ENCODE data around the gene GJA4. TPM values are rescaled to one million over a fixed set of nuclear protein-coding genes. Genes with fewer than 3 reads are reported as not detected.

The GJA4 gene
- total and polyA plus RNA-seq, 2 donors (not counting 1 experiment from before 2014, with no cell fraction given): not detected

DNA sequence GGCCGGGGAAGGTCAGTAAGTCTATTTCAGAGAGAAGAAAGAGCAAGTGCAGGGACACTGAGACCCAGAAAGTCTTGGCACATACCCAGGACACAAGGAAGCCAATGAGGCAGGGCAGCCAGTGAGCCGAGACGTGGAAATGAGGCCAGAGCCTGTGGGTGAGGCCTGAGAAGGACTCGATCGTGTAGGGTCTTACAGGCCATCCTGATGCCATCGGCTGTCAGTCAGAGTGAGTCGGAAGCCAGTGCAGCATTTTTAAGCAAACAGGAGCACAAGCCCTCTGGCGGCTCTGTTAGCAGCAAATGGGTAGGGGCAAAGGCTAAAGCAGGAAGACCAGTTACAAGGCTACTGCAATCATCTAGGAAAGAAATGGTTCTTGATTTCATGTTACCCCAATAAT, 17.8 kb upstream of the GJA4 start:
- no peaks in the 10 kb centered on the region for H3K9me3 Mint-ChIP-seq (ENCODE audit: insufficient read depth)
- Histone ChIP-seq H4K20me1 (ENCODE audit: control insufficient read depth, insufficient read depth, low read length, poor library complexity, severe bottlenecking) (no peaks in the 10 kb centered on the region), H3K4me1 (ENCODE audit: control insufficient read depth in 2 of 2, insufficient read depth in 2 of 2, low read length in 2 of 2) (no peaks in the 10 kb centered on the region), H3K27ac (ENCODE audit: low read length in 2 of 2) (no peak overlapping the region), H2AFZ (ENCODE audit: insufficient read depth, low read depth, low read length, poor library complexity, severe bottlenecking) (no peak overlapping the region), H3K9me3 (ENCODE audit: control extremely low read depth in 1 of 3, control insufficient read depth in 2 of 3, insufficient read depth in 1 of 3, low read length in 2 of 3) (no peaks in the 10 kb centered on the region), H3K79me2 (ENCODE audit: control insufficient read depth, insufficient read depth, low read length) (no peaks in the 10 kb centered on the region), H3K27me3 (replicated peaks in 1 of 4; ENCODE audit: control extremely low read depth in 1 of 4, control insufficient read depth in 3 of 4, insufficient read depth in 4 of 4, low read length in 3 of 4) (peaks cover 0 to 5% (median 0%) of the 10 kb centered on the region in 4 experiments), H3K4me2 (replicated peaks; ENCODE audit: low read depth, low read length, poor library complexity, severe bottlenecking) (no peak overlapping the region), H3K36me3 (replicated peaks in 1 of 2; ENCODE audit: control extremely low read depth in 1 of 2, control insufficient read depth in 1 of 2, extremely low read depth in 1 of 2, insufficient read depth in 2 of 2, low read length in 1 of 2) (no peaks in the 10 kb centered on the region), H3K4me3 (ENCODE audit: control extremely low read depth in 1 of 5, extremely low read depth in 1 of 5, insufficient read depth in 1 of 5, low read depth in 2 of 5, low read length in 4 of 5) (no peak overlapping the region), H3K9ac (ENCODE audit: low read length) (no peak overlapping the region)
- no peak overlapping the region for H3K27ac Mint-ChIP-seq
- H3K27me3 Mint-ChIP-seq: peaks cover 28% of the 10 kb centered on the region
- CTCF ChIA-PET: no interaction called here
- DNase-seq (no peak), ATAC-seq (ENCODE audit: low read depth) (no peak)
- WGBS (ENCODE audit: insufficient coverage): 91% methylated on average over 8 of the region's 8 CpGs
- H3K4me1 Mint-ChIP-seq: no peaks in the 10 kb centered on the region
- intact Hi-C loops (cut with micrococcal nuclease): no loop called here
- POLR2A ChIA-PET: no interaction called here
- no peak overlapping the region for H3K4me3 Mint-ChIP-seq
- no peak for TF ChIP-seq CTCF (IDR thresholded peaks at IDR 0.05)
- no peak for TF ChIP-seq EZH2 (IDR thresholded peaks at IDR 0.05; ENCODE audit: borderline replicate concordance, insufficient read depth, low read depth, low read length, poor library complexity, severe bottlenecking)

- intact Hi-C loops (cut with micrococcal nuclease): no loop called here
- H3K9me3 ChIP-seq (ENCODE audit: control extremely low read depth in 1 of 3, control insufficient read depth in 2 of 3, insufficient read depth in 1 of 3, low read length in 2 of 3): no peaks in the 10 kb centered on the region
- Mint-ChIP-seq H3K9me3 (ENCODE audit: insufficient read depth) (no peaks in the 10 kb centered on the region), H3K4me1 (peaks cover 4% of the 10 kb centered on the region), H3K27ac (no peak overlapping the region), H3K4me3 (no peak overlapping the region), H3K27me3 (peaks cover 36% of the 10 kb centered on the region)
- no peaks in the 10 kb centered on the region for H4K20me1 ChIP-seq (ENCODE audit: control insufficient read depth, insufficient read depth, low read length, poor library complexity, severe bottlenecking)
- ChIA-PET POLR2A (no interaction called here), CTCF (no interaction called here)
- peaks cover 0 to 19% (median 6%) of the 10 kb centered on the region in 4 experiments for H3K27me3 ChIP-seq (replicated peaks in 1 of 4; ENCODE audit: control extremely low read depth in 1 of 4, control insufficient read depth in 3 of 4, insufficient read depth in 4 of 4, low read length in 3 of 4)
- no peaks in the 10 kb centered on the region for H3K79me2 ChIP-seq (ENCODE audit: control insufficient read depth, insufficient read depth, low read length)
- no peaks in the 10 kb centered on the region for H3K36me3 ChIP-seq (replicated peaks in 1 of 2; ENCODE audit: control extremely low read depth in 1 of 2, control insufficient read depth in 1 of 2, extremely low read depth in 1 of 2, insufficient read depth in 2 of 2, low read length in 1 of 2)
- H3K4me2 ChIP-seq (replicated peaks; ENCODE audit: low read depth, low read length, poor library complexity, severe bottlenecking): no peak overlapping the region
- DNase-seq (no peak), ATAC-seq (ENCODE audit: low read depth) (no peak)
- H3K4me3 ChIP-seq (ENCODE audit: control extremely low read depth in 1 of 5, extremely low read depth in 1 of 5, insufficient read depth in 1 of 5, low read depth in 2 of 5, low read length in 4 of 5): no peak overlapping the region
- H2AFZ ChIP-seq (ENCODE audit: insufficient read depth, low read depth, low read length, poor library complexity, severe bottlenecking): no peak overlapping the region
- TF ChIP-seq EZH2 (IDR thresholded peaks at IDR 0.05; ENCODE audit: borderline replicate concordance, insufficient read depth, low read depth, low read length, poor library complexity, severe bottlenecking): no peak
- TF ChIP-seq CTCF (IDR thresholded peaks at IDR 0.05): no peak
- 27% methylated on average over 3 of the region's 3 CpGs for WGBS (ENCODE audit: insufficient coverage)
- peaks cover 2 to 11% of the 10 kb centered on the region in 2 donors for H3K4me1 ChIP-seq (ENCODE audit: control insufficient read depth in 2 of 2, insufficient read depth in 2 of 2, low read length in 2 of 2)
- H3K27ac ChIP-seq (ENCODE audit: low read length in 2 of 2): no peak overlapping the region
- H3K9ac ChIP-seq (ENCODE audit: low read length): no peak overlapping the region
Observed at GRCh38 chr1:34776911-34777310, 15.9 kb upstream of the GJA4 start.

Measured in B cell (primary cell).